GM19043 (cell line): ENCODE measurements around the gene PRADC1.
"Not testable (repeated sequence)": the region's sequence is repeated elsewhere in the genome, so short reads cannot be mapped to it uniquely, and the experiment has no call there.

Experiments used
- ATAC-seq: cut with Tn5 transposase; IDR thresholded peaks from one replicate; pipeline ENCODE4 v1.9.1; 2021; ENCODE audit warnings: low read depth; ENCODE audit not compliant: unreplicated experiment

PRADC1 gene

DNA sequence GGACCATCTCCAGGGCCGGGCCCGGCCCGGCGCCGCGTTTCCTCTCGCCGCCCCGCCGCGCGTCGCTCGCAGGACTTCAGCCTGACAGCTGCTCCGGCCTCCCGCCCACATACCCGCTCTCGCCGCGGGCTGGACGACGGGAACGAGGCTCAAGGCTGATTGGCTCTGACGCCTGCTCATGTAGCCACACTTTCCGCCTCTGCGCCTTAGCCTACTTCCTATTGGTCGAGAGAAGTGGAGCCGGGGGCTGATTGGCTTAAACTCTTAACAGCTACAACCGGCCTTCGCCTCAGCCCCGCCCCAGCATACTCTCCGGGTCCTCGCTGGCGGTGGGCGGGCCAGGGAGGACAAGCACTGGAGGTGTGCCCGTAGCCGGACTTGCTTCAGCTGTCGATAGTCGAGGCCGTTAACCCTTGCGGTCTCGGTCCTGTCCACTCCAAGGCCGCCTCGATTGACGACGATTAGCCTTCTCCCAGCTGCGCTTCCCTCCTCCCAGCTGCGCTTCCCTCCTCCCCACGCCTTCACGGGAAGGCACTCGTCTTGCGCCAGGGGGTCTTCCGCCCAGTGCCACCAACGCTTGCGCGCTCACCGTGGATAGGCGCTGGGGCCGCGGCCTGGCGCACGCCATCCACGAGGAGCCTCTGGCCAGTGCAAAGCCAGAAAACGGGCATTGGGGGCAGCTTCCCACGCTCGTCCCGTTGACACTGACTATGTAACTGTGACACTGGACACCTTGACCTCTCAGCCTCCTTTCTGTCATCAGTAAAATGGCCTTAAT lies at the start of gene PRADC1:
Gene PRADC1 (minus strand): TSS at position 86 of the 778 bp plus-strand sequence. CDS start 79 bp downstream, at position 7.
- peak; percentile 91 for ATAC-seq

DNA sequence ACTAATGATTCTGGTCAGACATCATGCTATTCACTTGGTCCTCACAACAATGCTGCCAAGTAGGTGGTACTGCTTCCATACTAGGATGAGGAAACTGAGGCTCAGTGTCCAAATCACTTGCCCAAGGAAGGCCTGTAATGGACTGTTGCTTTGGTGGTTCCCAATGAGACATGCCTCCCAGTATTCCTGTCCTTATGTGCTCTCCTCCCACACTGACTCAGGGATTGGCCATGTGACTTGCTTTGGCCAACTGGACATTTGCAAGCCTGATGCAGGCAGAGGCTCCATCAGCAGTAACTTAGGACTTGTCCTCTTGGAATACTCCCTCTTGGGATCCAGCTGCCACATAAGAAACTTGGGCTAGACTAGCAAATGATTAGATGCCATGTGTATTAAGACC lies 48.2 kb upstream of the PRADC1 start:
- ATAC-seq: no peak

DNA sequence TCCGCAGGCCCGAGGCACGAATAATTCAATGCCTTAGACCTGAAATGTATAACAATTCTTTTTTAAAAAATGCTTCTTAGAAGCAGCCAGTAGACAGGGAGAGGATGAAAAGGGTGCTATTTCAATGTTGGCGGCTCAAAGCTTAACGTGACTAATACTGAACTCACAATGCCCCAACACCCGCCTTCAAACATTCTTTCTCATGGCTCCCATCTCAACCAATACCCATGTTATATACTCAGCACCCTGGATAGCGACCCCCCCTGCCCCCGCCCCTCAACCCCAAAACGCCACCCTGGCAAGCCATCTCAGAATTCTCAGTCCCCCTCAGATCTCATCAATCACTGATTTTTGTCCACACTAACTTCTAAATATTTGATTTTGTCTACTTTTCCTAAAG lies 46.8 kb upstream of the PRADC1 start:
- ATAC-seq: no peak

DNA sequence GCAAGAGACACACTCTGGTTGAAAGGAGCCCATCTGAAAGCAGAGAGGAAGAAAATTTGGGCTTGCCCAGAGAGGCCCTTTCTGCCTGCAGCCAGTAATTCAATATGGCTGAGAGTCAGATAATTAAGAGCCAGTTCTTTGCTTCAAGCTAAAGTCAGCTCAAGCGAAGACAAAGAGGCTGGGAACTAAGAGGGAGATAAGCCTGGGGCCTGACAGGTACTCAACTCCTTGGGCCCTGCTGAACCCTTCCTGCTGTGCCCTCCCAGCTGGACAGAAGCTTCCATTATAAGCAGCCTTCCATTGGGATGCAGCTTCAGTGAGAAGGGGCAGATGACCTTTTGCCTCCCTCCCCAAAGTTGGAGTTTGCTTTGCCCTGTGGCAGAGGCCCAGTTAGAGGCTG lies 39.2 kb upstream of the PRADC1 start:
- ATAC-seq: no peak

DNA sequence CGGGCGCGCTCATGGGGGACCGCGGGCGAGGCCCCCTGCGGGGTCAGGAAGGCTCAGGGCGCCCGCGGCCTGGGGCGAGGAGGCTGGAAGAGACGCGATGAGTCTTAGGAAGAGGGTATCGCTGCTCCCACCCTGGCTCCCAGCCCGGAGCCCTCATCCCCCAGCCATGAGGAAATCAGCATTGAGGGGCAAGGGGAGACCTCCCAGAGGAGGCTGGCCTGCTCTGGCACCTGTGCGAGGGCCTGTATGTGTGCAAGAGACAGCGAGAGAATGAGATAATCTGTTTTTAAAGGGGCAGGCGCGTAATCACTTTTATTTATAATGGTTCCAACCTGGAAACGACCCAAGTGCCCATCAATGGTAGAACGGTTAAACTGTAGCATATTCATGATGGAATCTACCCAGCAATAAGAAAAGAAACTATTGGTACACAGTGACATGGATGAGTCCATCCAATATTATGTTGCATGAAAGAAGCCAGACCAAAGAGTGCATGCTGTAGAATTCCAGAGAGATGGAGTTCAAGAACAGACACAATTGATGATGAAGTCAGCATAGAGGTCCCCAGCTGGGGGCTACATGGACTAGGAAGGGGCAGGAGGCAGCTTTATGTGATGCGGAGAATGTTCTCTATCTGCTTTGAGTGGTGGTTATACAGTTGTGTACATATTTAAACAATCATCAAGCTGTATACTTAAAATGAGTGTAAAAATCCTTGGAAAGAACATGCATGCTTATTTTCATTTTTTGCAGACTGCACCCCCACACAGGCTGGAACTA lies 36.8 kb upstream of the PRADC1 start:
- peak; percentile 8 for ATAC-seq

DNA sequence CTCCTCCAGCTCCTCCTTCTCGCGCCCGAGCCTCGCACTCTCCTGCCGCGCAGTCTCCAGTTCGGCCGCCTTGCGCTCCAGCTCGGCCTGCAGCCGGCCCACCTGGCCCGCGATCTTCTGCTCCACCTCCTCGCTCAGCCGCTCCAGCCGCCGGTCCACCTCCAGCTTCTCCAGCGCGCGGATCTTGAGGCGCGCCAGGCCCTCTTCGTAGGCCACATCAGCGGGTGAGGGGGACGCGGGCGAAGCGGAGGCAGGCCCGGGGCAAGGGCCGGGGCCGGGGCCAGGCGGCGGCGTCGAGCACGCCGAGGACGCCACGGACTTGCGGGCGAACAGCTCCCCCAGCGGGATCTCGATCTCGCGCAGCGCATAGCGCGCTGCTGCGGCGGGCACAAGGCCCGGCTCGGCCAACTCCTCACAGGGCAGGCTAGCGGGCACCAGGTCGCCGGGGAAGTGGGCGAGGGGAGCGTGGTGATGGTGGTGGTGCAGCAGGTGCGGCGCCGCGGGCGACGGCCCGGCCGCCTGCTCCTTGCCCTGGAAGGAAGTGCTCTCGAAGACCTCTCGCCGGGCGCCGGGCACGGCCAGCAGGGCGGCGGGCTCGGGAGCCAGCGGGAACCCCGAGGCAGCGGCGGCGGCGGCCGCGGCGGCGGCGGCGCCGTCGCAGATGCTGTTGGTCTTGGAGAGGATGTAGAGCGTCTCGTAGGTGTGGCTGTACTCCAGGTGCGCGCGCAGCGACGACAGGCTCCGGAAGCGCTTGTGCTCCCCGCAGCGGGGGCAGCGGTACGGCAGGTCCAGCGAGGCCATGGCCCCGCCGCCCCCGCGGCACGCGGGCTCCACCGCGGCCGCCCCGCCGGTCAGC lies 36.0 kb upstream of the PRADC1 start:
- ATAC-seq: peak; percentile 83

DNA sequence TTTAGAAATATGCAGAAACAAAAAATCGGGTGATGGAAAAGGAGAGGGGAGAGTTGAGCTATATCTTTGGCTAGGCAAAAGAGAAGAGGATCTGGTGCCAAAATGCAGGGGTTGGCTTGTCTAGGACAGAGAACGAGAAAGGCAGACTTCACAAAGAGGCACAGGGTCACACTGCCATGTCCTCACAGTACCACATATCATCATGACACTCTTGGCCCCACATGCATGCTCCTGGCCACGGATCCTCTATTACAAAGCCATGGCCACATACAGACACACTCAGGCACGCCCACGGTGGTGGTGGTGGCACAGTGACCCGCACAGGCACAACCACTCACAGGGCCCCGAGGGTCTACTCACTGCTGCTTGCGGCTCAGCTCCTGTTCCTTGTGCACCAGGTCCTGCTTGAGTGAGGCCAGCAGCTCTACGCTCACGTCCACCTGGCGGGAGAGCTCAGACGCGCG lies 35.4 kb upstream of the PRADC1 start:
- no peak for ATAC-seq

DNA sequence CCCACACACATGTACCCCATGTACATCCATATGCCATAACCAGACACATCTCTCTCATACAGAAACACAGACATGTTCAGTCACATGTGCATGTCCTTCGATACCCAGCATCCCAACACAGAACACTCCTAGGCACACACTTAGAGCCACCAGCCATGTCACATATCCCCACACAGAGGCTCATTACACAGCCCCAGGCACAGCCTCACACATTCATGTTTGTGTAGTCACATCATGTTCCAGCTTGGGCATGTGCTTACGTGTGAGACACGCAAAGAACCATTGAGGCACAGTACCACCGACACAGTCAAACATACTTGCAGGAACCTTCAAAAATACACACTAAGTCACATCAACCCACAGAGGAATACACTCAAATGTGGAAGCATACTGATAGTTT lies 34.0 kb upstream of the PRADC1 start:
- no peak for ATAC-seq

DNA sequence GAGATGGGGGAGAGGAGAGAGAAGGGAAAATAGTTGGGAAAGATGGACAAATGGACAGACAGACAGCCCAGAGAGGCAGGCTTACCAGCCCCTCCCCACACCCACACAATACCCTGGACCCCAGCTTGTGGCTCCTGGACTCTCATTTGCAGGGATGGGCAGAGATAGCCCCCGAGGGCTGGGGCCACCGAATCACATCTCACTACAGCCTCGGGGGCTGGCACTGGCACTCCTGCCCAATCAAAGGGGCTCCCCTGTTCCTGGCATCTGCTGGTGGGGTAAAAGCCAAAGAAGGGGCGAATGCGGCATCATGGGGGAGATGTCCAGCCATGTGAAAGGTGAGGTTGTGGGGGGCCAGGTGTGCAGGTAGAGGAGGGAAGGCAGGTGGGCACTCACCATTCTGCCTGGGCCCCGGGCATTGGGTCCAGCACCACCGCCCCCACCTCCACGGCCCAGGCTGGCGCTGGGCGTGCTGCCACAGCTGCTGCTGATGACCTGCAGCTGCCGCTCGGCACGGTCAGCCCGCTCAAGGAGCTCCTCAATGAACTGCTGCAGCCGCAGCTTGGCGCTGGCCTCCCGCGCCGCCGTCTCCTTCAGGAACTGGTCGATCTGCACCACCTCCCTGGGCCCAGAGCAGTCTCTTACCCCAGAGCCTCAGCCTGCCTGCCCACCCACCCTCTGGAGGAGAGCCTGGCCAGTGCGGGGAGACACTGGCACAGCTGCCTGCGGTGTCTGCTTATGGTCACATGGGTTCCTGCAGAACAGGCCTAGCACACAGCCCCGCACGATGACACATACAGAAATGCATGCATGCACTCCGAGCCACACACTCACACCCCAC lies 33.2 kb upstream of the PRADC1 start:
- ATAC-seq: no peak

DNA sequence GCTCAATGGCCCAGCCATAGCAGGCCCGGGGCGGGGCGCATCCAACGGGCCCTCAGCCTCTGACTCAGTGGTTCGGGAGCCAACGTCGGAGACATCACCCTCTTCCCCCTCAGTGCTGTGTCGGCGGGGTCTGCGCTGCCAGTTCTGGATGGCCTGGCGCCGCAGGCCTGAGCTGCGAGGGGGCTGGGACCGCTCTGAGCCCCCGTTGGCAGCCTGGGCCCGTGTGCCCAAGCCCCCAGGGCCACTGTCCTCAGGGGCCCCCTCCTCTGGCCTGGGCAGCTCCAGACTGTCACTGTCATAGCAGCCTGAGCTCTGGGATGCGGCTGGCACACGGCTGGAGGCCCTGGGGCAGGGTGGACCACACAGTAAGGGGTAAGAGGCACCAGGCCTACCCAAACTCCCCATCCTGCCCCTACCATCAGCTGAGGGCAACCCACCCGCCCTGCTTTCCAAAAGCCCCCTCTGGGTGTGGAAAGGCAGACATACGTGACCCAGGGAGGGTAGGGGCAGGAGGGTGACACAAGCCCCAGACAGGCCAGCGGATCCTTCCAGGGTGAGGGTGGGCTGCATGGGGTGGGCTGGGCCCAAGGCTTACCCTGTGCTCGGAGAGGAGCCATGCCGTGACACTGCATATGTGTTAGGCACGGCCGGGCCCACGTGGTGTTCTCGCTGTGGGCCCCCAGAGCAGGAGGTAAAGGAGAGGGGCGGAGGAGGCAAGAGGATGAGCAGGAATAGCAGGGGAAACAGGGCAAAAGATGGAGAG lies 32.4 kb upstream of the PRADC1 start:
- ATAC-seq: no peak

DNA sequence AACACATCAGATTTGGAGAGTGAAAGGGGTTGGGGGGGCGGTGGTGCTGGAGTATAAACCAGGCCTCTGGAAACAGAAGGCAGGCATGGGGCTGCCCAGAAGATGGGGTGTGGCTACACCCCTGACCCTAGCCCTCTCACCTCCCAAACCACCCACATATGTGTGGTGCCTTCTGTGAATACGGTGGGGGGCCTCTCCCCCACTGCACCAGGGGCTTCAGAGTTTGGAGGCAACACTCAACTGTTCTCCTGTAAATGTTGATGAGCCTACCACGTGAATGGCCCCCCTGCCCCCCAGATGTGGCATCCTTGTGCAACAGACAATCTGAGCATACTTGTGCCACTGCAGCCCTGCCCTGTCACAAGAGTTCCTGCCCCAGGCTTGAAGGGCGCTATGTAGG lies 31.7 kb upstream of the PRADC1 start:
- ATAC-seq: no peak

DNA sequence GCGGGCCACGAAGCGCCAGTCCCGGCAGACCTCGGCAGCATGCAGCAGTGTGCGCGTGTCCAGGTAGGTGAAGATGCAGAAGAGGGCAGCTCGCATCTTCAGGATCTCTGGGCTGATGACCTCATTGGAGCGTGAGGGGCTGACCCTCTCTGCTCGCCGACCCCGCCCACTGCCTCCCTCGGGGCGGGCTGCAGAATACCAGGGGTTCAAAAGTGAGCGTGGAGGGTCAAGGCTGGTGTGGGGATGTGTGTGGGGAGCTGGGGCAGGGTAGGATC lies 31.2 kb upstream of the PRADC1 start:
- no peak for ATAC-seq

DNA sequence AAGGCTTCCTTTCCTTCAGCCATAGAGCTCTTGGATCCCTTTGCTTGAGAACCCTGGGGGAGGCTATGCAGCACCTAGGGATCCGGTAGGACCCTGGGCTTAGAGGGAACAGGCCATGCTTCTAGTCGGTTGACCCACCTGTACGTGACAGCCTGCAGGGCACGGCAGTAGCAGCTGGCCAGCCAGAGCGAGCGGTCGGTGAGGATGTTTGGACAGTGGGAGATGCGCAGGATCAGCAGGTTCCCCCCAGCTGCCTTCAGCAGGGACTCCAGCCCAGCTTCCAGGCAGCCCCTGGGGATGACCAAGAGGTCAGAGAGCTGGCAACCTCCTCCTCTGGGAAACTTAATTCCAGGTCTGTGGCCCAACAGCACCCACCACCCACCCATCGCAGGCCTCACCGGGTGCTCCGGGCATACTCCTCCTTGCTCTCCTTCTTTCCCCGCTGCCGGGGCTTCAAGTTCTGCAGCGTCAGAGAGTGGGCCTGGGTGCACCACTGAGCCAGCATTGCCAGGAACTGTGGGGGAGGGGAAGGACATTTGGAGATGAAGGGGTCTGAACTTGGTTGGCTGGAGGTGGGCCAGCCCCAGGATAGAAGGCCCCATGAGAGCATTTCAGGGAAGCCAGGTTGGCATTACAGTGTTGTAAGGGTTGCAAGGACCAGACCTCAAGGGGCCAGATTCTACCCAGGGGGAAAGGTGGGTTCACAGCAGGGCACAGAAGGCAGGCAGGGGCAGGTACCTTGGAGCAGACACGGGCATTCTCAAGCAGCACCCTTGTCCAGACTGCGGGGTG lies 30.7 kb upstream of the PRADC1 start:
- no peak for ATAC-seq

DNA sequence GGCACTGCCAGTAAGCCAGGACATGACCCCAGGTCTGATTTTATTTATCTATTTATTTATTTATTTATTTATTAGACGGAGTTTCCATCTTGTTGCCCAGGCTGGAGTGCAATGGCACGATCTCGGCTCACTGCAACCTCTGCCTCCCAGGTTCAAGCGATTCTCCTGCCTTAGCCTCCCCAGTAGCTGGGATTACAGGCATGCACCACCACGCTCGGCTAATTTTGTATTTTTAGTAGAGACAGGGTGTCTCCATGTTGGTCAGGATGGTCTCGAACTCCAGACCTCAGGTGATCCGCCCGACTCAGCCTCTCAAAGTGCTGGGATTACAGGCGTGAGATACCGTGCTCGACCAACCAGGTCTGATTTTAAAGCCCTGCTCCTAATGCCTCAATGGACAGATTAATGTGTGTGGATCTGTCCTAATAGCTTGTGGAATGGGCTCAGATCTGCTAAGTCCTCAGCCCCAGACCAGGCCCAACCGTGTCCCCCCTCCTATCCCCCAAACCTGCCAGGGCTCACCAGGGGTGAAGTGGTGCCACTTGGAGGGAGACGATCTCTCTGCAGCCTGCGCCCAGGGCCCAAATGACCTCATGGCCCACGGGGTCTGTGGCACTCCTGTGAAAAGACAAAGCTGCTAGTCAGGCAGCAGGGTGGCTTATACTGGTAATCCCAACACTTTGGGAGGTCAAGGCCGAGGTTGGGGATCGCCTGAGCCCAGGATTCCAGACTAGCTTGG lies 29.8 kb upstream of the PRADC1 start:
- ATAC-seq: not testable (repeated sequence)

DNA sequence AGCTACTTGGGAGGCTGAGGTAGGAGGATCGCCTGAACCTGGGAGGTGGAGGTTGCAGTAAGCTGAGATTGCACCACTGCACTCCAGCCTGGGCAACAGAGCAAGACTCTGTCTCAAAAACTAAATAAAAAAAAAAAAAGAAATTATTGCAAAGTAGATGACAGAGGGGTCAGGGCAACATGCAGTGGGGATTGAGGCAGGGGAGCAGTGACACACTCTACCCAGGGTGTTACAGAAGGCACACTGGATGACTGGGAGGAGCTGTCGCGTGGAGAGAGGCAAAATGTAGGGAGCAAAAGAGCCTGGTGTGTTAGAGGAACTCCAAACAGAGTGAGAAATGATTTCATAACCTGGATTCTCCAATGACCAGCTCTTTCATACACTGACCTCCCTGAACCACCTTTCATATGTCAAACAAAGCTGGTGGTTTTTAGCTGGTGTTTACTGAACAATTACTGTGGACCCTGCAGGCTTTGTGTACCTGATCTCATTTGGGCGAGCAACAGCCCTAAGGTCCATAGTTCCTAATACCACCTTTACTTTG lies 29.1 kb upstream of the PRADC1 start:
- no peak for ATAC-seq

DNA sequence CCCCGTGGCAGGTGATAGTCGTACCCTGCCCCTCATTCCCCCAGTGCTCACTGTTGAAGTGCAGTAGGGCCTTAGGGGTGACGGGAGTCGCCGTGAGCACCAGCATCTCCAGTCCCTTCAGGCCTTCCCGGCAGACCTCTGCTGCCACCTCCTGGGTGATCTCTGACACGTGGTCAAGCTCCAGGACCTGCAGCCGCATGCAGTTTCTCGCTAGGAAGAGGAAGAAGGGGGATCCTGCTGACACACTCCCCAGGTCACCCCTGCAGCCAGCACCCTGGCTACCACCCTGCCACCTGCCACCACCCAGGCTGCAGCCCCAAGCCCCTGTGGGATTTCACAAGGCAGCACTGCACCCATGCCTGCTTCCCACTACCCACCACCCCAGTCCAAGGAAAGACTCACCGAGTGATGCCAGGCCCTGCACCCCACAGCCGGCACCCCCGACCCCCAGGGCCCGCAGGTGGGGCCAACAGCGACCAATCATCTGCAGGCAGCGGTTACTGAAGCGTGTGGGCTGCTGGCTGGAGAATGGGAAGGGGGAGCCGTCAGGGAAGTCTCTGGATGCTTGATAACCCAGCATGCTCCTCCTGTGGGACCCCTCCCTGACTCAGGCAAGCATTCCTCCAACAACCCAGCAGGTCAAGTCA lies 27.4 kb upstream of the PRADC1 start:
- no peak for ATAC-seq

DNA sequence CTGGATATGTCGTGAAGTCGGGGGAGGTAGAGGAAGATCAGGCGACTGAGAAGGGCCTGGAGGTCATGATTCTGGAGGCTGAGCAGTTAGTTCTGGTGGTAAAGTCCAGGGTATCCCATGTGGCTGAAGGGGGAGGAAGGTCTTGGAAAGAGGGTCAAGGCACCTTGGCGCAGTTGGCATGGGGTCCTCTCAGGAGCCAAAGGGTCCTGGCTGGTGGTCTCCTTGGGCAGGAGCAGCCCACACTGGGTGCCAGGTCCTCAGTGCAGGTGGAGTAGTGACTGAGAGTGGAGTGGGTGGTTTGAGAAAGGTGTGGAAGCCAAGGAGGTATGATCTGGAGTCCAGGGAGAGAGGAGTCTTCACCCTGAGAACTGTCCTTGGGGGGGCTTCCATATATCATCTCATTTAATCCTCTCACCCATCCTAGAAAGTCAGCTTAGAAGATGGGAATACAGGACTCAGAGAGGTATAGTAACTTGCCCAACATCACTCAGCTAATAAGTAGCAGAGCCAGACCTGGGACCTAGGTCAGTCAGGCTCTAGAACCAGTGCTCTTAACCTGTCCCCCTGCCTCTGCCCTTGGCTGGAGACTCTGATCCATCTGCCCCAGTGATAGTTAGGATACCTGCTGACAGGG lies 26.8 kb upstream of the PRADC1 start:
- ATAC-seq: no peak
